Kidney tubule cell (primary cell): ENCODE measurements around the gene WHAMM.

Experiments
- DNase-seq: peaks from one replicate; pipeline ENCODE4 v3.0.0-alpha.2; 2018; ENCODE audit warnings: low spot score

The WHAMM gene

GRCh38 chr15:82870727-82871320 lies 61.4 kb downstream of the WHAMM start:
- no peak for DNase-seq

- peak; percentile 22 for DNase-seq
Observed at GRCh38 chr15:82871358-82871757, 61.9 kb downstream of the WHAMM start.

- DNase-seq, result no peak
Observed at GRCh38 chr15:82871832-82872484, 62.5 kb downstream of the WHAMM start.

- no peak for DNase-seq
Observed at GRCh38 chr15:82873000-82873680, 63.7 kb downstream of the WHAMM start.

GRCh38 chr15:82874267-82874666 lies 64.8 kb downstream of the WHAMM start:
- no peak for DNase-seq

GRCh38 chr15:82874961-82875360 lies 65.5 kb downstream of the WHAMM start:
- DNase-seq, result no peak

GRCh38 chr15:82875411-82876003 lies 66.1 kb downstream of the WHAMM start:
- DNase-seq, result peak; percentile 62

- DNase-seq, result no peak
Observed at GRCh38 chr15:82877825-82878224, 68.4 kb downstream of the WHAMM start.

- no peak for DNase-seq
Observed at GRCh38 chr15:82878325-82878724, 68.9 kb downstream of the WHAMM start.

GRCh38 chr15:82880704-82881103 lies 71.3 kb downstream of the WHAMM start:
- DNase-seq, result peak; percentile 12

- no peak for DNase-seq
Observed at GRCh38 chr15:82881747-82882146, 72.3 kb downstream of the WHAMM start.

- no peak for DNase-seq
Observed at GRCh38 chr15:82882273-82882928, 73.0 kb downstream of the WHAMM start.
